Urothelium cell line (cell line): ENCODE data around the gene AOPEP.
A peak's percentile ranks its signal among the peaks of the same experiment; 100 is the strongest.
"Not testable (repeated sequence)": the region's sequence is repeated elsewhere in the genome, so short reads cannot be mapped to it uniquely, and the experiment has no call there.

ENCODE experiments used
- DNase-seq: peaks from one replicate; pipeline ENCODE4 v3.0.0; 2011; ENCODE audit warnings: low spot score, mixed read lengths
- FAIRE-seq: peaks from 2 replicates; lab custom pipeline; 2011; peaks lifted over from hg19 to GRCh38; lab: Jason Lieb, UNC

AOPEP gene

DNA sequence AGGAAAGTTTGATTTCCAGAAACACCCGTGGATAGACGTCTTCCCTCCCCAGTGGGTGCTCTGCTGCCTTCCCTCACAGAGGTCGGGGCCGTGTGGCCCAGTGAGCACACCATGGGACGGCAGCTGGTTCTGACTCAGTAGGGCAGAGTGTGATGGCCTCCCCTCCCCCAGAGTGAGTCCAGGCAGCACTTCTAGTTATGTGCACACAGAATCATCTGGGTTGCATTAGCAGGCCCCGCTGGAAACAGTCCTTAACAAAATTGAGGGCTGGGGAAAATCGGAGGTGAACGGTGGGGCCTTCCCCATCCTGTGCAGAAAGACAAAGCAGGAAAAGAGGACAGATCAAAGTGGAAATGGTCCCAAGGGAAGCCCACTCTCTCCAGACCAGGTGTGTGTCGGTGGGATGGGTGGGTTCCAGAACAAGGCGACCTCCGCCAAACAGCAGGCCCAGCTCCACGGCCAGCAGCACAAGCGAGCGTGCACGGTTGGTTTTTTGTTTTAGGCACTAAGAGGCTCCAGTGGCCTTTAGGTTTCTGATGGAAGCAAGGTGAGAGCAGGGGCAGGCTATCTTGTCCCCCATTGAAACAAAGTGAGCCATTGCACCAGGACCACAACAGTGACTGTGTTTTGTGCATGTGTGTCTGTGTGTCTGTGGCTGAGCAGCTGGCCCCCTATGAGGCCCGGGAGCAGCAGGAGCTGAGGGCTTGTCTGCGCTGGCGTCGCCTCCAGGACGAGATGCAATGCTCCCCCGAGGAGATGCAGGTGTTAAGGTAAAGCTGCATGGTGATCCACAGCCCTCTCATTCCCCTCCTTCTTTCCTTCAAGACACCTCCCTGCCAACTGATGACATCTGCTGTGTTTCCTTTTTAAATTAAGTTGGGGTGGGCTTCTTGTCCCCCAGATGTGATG is 201.5 kb downstream of the AOPEP start:
- DNase-seq (peak; percentile 20), FAIRE-seq (no peak)

DNA sequence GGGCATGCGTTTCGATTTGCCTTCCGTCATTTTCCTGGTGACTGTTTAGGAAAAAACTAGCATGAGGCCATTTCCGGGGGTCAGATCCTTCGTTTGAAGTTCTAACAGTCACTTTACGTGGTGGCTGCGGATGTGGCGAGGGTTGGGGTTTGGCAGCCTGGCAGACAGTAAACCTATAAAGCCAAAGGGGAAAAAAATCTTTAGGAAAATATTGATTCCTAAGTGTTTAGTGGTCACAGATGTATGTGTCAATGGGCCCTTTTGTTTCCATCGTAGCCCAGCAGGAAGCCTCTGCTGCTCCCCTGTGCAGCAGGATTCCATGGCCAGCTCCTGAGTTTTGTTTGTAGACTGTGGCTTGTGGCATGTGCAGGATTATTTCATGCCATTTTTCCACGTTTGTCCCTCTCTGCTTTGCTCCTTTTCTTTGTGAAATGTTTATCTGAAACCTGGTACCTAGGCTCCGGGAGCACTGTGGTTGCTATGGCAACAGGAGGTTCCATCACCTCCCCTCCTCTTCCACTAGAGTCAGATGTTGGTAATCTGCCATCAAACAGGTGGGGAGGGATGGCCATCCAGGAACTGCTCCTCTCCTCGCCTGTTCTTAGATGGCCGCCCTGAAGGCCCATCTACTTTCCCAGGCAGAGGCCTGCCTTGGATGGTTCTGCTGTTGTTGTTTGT is 202.3 kb downstream of the AOPEP start:
- FAIRE-seq (no peak), DNase-seq (peak; percentile 66)

DNA sequence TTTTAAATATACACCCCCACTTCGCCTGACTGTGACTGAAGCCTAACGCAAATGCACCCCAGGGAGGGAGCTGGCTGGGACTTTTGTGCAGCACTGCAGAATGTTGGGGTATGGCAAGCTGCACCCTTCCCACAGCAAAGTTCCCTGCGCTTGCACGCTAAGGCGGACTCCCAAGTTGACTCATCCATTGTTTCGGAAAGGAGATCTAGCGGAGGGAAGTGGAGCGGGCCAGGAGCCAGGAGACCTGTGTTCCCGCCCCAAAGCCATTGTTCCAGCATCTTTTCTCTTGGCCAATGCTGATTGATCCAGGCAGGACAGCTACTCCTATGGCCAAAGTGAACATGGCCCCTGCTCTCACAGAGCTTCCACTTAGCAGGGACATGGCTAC is 202.9 kb downstream of the AOPEP start:
- DNase-seq (peak; percentile 71), FAIRE-seq (no peak)

DNA sequence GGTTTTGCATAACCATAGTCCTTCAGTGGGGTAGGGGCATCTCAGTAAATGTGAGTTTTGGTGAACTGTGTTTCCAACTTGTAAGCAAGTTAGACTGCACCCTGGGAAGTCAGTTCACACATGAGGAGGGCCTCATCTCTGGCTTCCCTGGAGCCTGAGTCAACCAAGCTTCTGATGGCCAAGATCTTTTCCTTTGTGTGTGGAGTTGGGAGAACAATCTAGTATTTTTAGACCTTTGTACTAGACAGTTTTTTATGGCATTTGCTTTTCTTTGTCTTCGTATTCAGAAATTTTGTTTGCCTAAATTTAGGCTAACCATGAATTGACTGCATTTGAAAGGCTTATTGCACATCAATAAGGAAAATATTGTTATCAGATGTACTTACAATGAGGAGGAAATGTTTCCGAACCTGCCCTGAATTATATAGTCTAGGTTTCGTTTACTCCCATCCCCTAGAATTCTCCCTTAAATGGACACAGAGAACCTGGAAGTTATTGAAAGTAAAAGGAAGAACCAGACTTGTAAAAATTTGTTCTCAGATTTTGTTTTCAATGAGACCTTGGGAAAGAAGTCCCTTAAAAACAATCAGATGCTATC is 204.6 kb downstream of the AOPEP start:
- FAIRE-seq, result no peak

DNA sequence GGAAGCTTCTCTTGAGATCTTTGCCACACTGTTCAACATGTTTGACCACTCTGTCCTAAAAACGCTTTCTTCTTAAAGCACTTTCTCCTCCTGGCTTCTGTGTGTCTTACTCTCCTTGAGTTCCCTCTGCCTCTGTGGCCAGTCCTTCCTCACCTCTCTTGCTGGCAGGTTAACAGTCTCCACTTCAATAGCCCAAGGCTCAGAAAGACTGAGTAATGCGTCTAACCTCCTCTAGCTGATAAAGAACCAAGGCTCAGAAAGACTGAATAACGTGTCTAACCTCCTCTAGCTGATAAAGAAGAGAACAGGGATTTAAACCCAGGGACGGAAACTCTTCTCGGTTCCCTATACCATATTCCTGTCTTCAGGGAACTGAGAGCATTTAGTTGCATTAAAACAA is 205.2 kb downstream of the AOPEP start:
- no peak for FAIRE-seq

More for the DNA sequence above, 204.6 kb downstream of the AOPEP start:
- no peak for DNase-seq

DNA sequence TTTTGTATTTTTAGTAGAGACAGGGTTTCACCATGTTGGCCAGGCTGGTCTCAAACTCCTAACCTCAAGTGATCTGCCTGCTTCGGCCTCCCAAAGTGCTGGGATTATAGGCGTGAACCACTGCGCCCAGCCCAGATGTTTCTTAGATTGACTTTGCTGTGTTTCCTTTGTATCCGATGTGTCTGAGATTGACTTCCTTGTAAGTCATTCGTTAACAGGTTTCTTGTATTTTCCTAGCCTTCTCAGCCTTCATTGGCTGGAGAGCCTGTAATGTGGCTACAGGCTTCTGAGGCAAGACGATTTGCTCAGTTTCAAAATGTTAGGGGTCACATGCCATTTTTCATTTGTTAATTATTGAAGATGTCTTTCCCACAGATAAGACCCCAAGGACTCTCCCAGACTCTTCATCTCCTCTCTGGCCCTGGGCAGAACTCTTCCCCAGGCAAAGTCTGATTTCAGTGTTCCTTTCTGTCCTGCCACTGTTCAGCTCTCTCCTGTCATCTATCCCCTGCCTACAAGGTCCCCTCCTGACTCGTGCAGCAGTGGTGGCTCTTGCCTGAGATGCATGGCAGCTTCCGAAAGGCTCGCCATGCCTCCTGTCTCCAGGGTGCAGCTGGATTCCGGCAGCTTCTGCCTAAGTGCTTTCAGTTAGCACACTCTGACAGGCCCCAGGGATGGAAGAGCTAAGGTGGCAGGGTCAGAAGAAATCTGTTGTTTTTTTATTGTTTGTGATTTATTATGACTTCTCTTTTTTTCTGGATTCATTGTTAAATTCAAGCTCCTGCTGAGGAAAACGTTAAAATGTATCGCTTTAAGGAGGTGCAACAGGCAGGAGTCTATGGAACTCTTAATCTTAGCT is 206.4 kb downstream of the AOPEP start:
- FAIRE-seq (no peak), DNase-seq (no peak)

More for the DNA sequence above, 205.2 kb downstream of the AOPEP start:
- DNase-seq, result no peak

DNA sequence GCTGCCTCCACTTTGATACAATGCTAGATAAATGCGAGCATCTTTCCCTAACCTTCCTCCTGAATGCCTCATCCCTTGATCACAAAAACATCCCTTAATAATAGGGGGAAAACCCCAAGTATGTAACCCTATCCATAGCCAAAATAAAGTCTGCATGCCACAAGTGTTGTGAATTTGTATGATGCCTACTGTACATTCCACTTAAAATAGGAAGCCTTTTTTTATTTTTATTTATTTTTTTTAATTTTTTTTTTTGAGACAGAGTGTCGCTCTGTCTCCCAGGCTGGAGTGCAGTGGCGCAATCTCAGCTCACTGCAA is 207.0 kb downstream of the AOPEP start:
- FAIRE-seq, result no peak
- no peak for DNase-seq

DNA sequence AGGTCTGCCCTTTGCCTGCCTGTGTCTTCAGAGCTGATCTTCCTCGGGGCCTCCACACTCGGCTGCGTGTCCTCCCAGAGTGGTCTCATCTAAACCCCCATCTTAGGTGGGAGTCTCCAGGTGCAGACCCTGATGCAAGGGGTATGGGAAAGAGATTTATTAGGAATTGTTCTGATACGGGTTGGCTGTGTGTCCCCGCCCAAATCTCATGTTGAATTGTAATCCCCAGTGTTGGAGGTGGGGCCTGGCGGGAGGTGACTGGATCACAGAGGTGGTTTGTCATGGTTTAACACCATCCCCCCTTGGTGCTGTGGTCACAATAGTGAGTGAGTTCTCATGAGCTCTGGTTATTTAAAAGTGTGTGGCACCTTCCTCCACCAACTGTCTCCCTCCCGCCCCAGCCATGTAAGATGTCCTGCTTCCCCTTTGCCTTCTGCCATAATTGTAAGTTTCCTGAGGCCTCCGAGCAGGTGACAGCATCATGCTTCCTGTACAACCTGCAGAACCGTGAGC is 208.4 kb downstream of the AOPEP start:
- DNase-seq, result no peak
- no peak for FAIRE-seq

DNA sequence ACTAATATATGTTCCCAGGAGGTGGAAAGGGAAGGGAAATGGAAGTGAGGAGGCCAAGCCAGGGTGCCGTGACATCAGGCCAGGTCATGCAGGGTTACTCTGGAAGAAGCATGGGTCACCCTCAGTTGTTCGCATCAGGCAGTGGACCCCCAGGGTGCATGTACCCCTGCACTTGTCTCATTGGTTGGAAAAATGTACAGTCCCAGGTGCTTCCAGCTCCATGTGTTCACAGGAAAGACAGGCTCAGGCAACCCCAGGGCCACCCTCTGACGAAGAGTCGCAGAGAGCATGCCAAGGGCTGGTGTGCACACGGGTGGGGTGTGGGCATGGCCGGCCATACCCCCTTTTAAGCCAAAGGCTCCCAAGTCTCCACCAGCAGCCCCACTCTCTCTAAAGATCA is 208.9 kb downstream of the AOPEP start:
- no peak for FAIRE-seq
- DNase-seq, result no peak

DNA sequence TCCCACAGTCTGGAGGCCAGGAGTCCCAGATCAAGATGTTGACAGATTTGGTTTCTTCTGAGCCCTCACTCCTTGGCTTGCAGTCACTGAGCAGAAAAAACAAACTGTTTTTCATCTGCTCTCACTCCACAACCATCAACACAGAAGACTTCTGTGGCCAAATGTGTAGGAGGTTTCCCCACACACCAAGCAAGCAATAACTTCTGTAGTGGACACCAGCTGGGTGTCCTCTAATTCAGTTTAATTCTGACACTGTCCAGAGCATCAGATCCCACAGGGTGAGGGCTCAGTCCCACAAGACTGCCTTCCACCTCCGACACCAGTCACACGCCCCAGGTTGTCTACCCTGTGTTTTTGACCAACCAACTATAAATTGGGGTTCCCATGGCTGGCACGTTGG is 209.9 kb downstream of the AOPEP start:
- no peak for DNase-seq
- no peak for FAIRE-seq

DNA sequence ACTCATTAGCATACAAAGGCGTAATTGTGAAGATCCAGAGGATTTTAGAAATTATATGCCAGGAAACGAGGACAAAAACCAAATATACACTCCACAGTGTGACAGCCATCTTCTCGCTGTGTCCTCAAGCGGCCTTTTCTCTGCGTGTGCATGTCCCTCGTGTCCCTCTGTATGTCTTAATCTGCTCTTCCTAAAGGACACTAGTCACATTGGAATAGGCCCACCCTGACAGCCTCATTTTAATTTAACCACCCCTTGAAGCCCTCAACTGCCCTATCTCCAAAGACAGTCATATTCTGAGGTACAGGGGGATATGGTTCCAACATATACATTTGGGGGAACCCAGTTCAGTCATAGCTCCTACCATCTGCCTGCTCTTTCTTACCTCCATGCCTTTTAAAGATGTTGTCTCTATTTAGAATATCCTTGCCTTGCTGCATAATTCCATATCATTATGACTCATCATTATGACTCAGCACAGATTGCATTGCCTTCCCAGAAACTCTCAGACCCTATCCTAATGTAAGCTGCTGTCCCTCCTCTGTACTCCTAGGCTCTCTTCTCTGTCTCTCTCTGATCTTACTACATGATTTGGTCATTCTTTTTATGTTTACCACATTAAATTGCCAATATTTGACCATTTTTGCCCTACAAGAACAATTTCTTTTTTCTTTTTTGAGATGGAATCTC is 210.9 kb downstream of the AOPEP start:
- FAIRE-seq, result no peak
- DNase-seq, result peak; percentile 56

DNA sequence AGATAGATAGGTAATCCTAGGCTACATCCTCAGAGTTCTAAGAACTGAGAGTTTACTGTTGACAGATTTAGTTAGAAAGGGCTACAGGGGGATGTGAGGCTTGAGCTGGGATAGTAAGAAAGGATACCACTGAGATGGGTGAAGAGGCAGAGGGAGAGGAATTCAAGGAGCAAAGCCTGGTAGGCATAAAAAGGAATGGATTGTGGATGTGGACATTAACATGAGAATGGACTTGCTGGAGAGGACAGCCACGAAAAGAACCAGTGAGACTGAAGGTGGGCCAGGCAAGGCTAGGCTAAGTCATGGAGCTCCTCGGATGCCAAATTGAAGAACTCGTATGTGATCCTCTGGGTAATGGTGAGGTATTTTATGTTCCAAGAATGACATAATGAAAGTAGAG is 211.9 kb downstream of the AOPEP start:
- DNase-seq (no peak), FAIRE-seq (no peak)

DNA sequence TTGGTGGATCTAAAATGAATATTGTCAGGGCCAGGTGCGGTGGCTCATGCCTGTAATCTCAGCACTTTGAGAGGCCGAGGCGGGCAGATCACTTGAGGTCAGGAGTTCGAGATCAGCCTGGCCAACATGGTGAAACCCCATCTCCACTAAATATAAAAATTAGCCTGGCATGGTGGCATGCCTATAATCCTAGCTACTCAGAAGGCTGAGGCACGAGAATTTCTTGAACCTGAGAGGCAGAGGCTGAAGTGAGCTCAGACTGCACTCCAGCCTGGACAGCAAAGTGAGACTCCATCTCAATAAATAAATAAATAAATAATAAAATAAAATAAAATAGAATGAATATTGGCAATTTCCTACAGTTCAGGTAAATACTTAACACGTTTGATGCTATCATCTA is 213.8 kb downstream of the AOPEP start:
- not testable (repeated sequence) for FAIRE-seq, DNase-seq

DNA sequence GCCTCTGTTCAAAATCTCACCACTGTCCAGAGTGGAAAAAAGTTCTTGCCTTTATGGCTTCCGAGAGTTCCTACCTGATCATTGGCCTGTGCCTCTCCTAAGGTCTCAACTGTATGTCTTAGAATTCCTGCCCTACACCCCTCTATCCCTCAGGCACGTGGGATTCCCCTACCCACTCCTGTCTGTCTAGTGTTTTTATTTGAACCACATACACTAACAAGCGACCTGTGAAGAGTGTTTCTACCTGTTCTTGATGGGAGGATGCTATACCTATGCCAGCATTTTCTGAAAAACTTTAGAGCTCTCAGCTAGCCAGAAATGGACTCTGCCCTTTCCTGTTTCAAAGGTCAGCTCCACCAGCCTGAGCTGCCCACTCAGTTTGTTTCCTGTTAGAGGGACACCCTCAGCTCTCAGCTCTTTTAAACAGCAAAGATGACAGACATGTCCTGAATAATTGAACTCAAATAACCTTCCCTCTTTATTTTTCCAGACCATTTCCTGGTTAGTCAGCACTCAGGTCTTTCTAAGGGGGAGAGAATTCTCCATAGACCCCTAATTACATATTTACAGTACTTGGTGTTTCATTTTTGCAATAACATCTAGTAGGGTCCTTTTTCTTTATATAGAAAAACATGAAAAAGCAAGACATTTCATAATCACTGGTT is 214.8 kb downstream of the AOPEP start:
- FAIRE-seq (no peak), DNase-seq (no peak)

DNA sequence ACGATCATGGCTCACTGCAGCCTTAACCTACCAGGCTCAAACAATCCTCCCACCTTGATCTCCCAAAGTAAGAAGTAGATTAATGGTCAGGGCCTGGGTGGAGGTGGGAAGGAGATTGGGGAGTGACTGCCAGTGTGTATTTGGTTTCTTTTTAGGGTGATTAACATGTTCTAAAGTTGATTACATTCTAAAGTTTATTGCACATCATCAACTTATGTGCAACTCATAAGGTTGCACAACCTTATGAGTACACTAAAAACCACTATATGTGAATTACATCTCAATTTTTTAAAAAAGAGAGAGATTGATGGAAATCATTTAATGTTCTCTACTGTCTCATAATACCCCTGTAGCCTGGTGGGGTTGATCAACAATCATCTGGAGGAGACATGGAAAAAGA is 218.1 kb downstream of the AOPEP start:
- no peak for DNase-seq
- FAIRE-seq, result no peak

DNA sequence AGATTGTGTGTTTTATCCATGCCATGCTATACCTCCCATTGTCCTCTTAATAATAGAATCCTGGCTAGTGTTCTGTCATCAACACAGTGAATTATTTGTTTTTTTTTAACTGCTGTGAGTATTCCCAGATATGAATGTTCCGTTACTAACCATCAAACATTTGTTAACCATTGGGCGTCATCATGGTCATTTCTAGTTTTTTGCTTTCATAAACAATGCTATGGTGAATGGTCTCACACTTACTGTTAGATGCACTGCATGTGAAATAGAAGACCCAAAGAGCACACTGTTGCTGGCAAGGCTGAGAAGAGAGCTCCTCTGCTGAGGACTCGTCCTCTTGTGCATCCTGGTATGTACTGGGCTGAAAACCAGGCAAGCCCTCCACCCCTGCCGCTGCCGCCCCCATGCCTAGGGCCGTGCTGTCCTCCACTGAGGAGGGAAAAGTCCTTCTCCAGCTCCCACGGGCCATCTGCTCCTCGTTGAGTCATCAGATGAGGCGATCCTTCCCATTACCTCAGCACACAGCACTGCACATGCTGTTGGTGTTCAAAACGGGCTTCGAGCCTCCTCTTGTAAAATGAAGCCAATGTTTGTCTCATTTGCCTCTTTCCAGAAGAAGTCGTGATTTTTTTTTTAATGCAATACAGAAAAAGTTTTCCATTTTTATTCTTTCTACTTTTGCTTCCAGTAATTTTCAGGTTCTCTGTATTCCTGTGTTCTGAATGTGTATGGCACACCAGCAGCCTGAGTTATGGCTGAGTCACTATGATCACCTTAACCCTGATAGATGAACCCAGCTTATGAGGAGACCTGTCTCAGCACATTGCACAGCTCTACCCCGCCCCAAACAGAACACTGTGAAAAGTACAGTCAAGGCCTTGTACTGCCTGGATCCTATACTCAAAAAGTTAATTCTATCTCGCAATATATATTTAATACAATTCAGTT is 219.0 kb downstream of the AOPEP start:
- FAIRE-seq (peak; percentile 67), DNase-seq (peak; percentile 77)

DNA sequence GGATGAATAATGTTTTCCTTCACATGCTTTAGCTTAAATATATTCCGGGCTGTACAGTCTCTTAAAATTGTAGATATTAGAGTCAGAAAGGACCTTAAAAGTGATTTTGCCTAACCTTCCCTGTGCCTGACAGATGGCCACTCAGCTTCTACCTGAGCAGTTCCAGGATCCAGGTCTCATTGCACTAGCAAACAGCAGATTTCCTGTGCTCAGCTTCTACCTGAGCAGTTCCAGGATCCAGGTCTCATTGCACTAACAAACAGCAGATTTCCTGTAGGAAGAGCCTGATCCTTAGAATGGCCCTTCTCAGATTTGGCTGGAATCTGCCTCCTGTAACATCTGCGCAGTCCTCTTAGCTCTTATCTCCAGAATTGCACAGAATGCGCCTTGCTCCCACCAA is 219.8 kb downstream of the AOPEP start:
- FAIRE-seq (no peak), DNase-seq (no peak)

DNA sequence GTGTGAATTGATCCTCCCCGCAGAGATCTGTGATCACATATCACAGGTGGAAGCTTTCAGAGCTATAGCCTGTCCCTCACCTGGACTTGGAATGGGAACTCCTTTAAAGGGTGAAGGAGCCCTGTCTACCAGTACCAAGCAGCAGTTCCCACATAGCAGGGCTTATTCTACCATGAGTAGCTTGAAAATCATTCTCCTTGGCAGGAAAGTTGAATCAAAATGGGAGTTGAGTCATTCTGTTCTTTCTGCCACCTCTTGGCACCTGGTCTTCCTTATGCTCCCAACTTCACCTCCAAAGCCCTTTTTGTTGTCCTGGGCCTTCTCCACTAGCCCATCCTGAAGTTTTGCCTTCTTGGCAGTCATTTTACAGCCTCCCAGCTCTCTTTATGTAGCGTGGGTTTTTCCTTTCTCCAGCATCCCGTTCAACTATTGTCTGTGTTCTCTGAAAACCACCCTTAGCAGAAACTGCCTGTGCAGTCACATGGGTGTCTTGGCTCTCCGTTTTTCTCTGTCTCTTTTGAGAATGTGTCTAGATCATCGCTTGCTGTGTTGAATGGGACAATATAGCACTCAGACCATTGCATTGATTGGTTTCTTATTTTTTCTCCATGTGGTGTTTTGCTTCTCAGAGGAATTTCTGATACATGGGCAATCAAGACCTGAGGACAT is 222.2 kb downstream of the AOPEP start:
- DNase-seq, result no peak

More for the DNA sequence above, 222.2 kb downstream of the AOPEP start:
- FAIRE-seq, result no peak
